HCEC 1CT (cell line): ENCODE results near the gene CDC40.

Source experiments
- DNase-seq: peaks from one replicate; pipeline ENCODE4 v3.0.0-alpha.2; 2017

Gene CDC40

DNA sequence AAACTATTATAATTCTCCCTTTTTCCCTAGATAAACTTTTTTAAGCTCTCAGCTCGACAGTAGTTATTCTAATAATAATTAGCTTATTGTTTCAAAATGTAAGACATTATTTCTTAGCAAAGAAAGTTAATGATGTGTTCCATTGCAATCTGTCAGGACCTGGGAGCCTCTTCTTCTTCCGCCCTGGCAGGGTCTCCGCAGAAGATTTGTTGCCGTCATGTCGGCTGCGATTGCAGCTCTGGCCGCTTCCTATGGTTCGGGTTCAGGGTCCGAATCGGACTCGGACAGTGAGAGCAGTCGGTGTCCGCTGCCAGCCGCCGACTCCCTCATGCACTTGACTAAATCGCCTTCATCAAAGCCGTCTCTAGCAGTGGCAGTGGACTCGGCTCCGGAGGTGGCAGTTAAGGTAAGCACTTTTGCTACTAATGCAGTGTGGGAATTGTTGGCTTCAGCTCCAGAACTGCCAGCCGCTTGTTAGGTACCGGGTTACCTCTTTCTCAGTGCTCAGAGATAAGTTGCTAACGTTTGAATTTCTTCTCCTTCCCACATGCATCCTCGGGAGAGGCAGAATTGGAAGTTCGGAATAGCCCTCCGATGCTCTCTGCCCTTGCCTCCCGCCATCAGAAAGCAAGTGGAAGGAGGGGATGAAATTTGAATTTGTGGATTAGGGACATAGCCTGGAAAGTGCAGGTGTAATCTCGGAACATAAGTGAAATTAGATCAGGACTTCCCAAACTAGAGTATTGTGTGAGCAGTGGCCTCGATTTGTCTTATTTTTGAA, at the start of gene CDC40:
CDC40 (plus strand) TSS at position 200 of the 781 bp plus-strand sequence; CDS start at position 218, 18 bp downstream.
- no peak for DNase-seq

DNA sequence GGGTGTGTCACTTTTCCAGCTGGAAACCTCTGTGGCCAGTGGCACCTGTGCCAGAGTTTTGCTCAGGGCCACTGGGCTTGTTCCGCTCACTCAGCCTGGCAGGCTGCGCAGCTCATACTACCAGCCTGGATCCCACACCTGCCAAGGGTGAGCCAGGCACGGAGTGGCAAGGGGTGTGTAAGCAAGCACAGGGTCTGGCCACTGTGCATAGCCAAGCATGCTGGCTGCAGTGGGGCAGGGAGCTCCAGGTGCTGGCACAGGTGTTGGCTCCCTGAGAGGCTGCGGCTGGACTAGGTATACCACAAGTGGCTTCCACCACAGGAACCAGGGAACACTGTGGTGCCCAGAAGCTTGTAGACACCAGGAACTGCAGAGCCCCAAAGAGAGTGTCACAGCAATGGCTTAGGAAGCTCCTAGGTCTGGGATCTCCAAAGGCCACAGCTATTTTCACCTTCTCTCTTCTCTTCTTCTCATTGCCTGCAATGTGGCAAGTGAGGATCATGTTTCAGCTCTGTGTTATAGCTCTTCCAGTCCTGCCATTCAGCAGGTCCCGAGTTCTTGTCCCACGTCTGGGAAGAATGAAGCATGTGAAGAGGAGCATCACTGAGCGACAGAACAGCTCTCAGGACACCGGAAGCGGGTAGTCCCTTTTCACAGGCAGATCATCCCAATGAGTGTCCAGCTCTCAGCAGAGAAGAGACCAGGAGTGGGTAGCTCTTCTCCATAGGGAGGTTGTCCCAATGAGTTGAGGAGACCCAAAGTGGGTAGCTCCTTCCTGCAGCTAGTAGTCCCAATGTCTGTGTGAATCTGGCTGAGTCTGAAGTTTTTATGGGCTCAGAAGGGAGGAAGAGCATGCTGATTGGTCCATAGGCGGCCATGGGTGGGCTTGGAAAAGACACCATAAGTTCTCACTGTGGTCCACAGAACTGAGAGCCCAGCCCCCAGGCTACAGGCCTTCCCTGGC, 42.0 kb upstream of the CDC40 start:
- DNase-seq = no peak

DNA sequence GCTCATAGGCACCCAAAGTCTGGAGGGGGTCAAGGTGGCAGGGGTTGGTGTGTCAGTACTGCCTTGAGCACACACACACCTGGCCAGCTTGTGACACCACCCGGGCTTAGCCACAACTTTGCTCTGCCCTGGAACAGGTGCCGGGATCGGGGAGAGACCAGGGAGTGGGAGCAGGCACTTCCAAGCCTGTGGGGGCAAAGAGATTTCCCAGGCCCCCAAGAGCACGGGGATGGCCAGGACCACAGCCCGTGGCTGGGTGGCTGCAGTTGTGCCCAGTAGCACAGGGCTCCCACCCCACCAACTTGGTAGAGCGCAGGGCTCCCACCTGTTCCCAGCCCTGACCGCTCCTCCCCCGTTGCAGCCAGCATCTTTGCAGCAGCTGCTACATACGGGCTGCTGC, 41.2 kb upstream of the CDC40 start:
- no peak for DNase-seq

DNA sequence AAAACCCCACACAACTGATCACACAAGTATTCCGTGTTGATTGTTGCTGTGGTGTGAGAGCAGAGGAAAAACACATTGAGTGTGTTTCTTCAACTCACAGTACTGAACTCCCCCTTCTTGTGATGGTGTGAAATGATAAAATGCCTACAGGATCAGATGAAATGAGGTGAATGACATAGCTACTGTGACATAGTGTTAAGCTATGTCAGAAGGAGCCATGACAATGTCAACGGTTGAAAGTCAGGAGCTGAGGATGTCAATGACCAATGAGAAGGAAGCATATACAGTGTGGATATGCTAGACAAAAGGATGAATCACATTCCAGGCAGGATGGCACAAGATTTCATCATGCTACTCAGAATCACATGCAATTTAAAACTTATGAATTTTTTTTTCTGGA, 39.6 kb upstream of the CDC40 start:
- DNase-seq = peak; percentile 31

DNA sequence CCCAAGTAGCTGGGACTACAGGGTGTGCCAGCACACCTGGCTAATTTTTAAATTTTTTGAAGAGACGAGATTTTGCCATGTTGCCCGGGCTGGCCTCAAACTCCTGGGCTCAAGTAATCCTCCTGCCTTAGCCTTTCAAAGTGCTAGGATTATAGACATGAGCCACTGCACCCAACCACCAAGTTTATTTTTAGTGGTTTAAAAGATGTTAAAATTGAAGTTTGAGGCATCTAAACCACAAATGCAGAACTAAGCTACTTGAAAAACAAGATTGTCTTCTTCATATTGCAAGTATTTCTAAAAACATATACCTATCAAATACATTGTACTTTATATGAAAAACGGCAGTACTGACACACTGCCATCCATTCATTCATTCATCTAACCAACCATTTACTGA, 32.4 kb upstream of the CDC40 start:
- DNase-seq = no peak

DNA sequence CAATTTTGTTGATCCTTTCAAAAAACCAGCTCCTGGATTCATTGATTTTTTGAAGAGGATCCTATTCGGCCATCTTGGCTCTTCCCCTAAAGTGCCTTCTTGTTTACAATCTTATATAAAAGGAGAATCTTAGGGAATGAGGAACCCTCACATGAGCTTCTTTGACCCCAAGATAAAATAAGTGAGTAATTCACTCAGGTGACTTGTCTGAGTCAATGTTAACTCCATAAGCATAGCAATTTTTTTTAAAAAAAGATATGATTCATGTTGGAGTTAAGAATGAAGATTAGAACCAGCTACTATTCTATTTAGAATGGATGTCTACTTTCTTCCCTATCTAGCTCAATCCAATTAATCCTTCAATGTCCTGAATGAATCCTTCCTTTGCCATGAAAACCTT, 21.7 kb upstream of the CDC40 start:
- peak; percentile 4 for DNase-seq

DNA sequence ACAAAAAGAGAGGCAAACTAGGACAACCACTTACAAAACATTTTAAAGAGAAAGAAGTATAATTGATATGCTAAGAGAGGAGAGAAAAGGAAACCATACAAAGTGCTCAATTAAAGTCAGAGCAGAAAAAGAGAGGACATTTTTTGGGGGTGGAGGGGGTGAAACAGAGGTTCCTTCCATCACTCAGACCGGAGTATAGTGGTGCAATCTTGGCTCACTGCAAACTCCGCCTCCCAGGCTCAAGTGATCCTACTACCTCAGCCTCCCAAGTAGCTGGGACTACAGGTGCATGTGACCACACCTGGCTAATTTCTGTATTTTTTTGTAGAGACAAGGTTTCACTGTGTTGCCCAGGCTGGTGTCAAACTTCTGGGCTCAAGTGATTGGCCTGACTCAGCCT, 10.1 kb upstream of the CDC40 start:
- no peak for DNase-seq

DNA sequence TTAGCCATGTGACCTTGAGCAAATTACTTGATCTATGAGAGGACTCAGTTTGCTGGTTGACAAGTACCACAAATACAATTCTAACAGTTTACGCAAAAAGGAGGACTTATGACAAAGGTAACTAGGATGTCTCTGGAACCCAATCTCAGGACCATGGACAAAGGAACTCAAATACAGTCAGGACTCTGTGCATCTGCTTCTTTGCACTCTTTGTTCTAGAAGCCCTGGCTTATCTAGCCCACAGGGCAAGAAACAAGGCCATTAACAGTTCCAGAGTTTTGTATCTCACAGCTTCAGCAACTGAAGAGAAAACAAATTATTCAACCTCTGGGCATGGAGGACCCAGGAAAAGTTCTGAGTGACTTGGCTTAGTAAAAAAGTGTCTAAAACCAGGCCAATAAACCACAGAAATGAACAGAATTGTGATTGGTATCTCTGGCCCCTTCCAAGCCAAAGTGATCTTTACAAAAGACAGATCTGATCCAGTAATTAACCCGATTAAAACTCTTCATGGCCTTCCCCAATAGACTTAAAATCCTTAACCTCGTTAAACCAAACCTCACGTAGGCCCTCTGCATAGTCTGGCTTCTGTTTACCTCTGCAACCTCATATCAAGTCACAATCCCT, 6.6 kb upstream of the CDC40 start:
- no peak for DNase-seq

DNA sequence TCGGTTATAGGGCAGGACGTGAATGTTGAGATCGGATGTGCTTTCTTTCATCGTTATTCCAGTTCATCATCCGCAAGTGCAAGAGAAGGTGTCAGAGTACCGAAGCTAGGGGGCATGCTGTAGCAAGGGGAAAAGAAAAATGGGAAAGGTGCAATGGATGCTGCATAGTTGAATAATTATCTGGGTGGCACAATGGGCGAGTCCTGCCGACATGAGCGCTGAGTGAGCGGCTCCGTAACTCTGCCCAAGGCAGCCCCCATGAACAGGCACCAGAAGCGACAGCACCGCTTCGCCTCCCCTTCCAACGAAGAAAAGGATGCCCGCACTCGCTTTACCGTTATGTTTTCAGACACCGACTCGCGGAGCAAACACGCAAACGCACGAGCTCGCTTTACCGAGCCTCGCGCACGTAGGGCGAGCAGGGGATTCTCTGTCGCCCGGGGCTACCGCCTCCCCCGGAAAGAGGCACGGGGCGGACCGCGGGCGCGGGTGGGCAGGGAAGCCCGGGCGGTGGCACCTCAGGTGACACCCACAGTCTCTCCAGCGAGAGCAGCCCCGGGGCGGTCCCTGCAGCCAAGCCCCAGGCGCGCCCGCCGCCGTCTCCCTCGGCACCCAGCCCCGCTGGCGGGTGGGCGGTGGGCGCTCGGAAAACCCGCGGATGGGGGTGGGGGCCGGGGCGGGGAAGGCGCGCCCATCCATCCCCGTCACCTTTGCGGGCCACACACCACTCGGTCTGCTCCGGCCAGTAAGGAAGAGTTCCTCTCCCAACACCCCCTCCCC, 1.4 kb upstream of the CDC40 start:
- peak; percentile 67 for DNase-seq

DNA sequence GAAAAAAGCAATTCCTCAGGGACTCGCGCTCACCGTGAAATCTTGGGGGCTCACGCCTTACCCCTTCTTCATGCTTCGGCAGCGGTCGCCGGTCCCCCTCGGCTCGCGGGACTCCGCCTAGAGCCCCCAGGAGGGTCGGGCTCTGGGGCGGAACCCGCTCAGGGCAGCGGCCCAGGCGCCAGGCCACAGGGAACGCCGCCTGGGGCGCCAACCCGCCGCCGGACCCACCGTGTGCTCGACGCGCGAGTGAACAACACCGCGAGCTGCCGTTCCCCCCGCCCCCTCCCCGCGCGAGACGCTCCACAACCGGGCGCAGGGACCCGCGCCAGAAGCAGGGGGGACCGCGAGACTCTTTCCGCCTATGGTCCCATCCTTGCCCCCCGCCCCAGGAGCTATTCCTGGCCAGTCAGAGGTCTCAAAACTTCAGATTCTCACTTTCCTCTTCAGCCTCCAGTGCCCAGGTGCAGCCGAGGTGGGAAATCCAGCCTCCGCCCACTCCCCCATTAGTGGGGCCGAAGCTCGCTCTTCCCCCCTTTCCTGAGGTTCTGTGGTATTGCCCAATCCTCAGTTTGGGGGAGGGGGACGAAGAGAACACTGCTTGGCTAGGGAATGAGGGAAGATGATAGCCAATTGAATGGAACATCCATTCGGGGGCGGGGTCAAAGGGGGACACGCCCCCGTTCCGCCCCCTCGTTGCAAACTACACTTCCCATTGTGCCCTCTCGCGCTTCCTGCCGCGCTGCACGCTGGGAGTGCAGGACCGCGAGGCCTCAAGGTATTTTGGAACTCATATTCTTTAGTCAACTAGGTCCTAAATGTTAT, 610 bp upstream of the CDC40 start, which contains the start of gene WASF1:
WASF1 (minus strand) TSS at position 265 of the 822 bp plus-strand sequence. CDS start 52,069 bp downstream, outside the sequence.
- DNase-seq = peak; percentile 99

DNA sequence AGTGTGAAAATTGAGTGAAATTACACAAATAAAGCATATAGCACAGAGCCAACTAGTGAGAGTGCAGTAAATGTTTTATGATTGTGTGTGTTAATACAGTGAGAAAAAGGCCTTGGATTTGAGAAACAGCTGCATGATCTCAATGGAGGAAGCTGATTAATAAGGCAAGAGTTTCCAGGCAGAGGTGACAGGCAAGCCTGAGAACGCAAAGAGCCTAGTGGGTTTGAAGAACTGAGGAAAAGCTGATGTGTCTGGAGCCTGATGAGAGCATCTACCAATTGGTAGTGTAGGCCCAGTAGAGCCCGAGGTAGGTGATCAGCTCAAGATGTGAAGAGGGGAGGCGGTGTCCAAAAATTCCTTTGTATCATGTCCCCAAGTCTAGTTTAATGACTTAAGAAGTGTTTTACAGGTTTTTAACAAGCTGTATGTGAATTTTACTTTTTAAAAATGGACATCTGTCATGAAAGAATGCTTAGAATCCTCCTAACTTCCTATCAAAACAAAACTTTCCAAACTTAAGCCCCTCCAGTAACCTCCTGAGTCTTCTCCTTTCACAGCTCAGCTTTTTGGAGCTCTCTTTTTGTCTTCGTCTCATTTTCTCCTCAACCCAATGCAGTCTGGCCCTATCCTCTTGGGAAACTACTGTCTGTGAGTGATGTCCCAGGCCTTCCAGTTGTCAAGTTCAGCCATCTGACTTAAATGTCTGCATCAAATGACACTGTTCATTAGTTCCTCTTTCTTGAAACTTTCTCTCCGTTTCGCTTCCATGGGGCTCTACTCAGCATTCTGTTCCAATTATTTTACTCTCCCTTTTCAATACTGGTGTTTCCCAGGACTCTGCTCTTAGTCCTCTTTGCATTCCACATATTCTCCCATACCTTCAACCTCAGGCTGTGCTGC, 1.2 kb downstream of the CDC40 start:
- DNase-seq = peak; percentile 41

DNA sequence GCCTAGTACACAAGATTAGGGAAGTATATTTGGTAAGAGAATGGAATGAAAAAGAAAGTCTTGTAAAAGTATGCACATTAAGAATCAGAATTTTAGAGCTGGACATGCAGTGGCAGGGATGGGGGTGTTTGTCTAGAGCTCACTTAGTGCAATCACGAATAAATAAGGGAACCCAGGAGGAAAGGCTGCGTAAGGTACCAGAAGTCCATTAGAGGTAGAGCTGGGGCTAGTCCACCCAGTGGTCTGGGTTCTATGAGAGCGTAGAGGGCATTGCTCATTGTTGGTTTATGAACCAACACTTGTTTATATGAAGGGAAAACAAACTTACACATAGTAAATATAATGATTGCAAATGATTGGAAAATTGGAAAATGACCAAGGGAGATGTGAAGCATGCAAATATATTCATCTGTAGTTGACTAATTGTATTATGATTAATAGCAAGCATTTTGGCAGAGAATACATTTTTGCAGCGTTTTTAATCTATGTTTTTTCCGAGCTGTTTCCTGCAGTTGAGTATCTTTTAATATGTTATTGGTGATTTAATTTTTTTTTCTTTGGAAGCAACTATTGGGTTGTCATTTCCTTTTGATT, 3.2 kb downstream of the CDC40 start:
- DNase-seq = no peak

DNA sequence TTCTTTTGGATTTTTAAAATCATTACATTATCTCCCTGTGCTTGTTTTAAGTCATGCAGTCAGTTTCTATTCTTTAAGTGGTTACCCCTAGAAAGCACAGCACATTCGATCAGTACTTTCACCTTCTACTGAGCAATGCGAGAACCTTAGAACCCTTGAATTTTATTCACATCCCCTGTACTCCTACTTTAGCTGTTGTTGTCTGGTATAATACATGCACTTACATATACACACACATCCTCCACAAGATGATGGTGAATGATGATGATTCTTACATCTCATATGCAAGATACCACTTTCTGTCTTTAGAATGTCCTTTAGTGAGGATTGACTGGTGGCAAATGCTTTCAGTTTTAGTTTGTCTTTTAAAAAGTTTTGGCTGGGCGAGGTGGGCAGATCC, 5.7 kb downstream of the CDC40 start:
- no peak for DNase-seq

DNA sequence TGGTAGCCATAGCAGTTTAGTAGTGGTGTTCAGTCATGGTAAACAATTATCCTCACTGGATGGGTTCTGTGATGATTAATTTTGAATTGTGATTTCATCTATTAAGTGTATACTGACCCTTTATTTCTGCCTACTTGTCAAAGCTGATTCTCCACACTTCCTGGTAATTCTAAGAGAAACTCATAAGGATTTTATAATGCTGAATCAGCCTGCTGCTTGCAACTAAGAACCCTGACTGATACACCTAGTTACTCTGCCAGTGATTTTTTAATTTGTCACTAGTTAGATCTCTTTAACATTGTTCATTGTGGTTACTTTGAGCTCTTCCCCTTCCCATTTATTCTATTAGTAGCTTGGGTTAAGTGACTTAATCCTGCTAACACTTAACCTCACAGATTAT, 8.6 kb downstream of the CDC40 start:
- DNase-seq = peak; percentile 37

DNA sequence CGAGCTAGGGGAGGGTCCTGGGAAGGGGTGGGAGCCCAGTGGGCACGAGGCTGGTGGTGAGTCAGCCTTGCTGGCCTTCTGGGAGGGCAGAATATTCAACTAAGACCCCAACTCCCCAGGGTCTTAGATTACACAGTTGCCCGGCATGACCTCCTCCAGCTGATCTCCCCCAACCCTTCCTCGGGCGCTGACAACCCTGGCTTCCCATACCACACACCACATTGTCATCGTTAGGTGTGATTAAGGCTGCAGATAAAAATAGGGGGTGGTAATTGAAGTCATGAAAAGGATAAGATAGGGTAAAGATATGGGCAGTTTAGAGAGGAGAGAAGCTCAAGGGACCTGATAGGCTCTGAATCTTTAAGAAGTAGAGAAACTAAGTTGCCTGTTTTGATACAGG, 10.5 kb downstream of the CDC40 start:
- no peak for DNase-seq

DNA sequence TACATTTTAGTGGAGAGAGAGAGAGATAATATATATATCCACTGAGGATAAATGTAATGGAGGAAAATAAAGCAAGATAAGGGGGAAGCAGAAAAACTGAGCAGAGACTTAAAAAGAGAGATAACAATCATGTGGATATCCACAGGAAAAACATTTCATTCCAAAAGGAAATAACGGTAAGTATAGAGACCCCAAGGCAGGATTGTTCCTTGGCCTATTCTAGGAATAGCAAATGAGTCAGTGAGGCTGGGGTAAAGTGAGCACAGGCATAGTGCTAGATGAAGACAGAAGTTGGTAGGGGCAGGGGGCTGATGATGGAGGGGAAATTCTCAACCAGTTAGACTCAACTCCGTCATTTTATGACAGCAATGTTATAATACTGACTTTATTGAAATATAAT, 11.2 kb downstream of the CDC40 start:
- no peak for DNase-seq

DNA sequence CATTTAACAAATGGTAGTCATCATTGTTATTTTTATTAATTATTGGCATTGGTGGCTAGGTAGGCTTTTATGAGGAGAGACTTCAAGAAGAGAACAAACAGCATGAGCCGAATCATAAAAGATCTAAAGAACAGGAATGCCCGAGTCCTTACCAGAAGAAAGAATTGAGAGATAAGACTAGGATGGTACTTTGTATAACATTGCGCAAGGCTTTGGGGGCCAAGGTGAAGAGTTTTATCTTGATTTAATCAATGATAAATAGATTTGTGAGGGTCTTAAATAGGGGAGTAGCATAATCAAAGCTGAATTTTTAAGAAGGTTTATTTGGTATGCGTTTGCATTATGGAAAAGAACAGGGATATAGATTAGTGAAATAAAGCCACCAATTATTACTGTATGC, 15.4 kb downstream of the CDC40 start:
- DNase-seq = no peak

DNA sequence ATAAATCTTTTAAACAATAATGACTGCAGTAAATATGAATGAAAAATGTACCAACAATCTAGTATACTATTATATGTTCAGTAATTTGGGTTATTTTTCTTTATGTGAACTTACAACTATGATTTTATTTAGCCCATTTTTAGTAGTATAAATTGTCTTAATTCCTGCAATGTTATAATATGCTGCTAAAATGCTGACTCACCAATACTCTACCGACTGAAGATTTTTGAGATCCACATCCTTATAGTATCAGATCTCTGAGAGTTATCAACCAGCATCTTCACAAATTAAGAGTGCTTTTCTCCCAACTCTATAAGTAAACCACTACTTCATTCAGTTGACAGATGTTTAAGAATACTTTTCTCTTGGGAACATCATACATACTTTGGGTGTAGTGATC, 16.6 kb downstream of the CDC40 start:
- DNase-seq = no peak

DNA sequence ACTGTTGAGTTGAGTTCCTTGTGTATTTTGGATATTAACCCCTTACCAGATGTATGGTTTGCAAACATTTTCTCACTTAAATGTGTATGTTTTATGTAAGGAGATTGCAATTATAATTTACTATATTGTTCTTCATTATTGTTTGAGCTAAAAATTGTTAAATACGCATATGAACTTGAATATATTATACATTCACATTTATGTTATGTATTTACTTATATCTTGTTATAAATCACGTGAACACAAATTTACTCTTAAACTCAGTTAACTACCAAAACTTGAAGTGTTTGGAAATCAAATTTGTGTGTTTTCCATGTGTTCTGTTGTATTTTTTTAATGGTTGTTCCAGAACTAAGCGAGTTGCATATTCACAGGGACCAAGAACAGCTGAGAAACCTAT, 18.3 kb downstream of the CDC40 start:
- DNase-seq = no peak
